ENCODE results near the gene FYN. TPM values are rescaled to one million over a fixed set of nuclear protein-coding genes. Genes with fewer than 3 reads are reported as not detected.

Gene FYN
- total and polyA plus RNA-seq, 2 of the 8 experiments (the other 6 are each of a cell fraction or from before 2014, with no cell fraction given) = 46.8 to 97.2 TPM

DNA sequence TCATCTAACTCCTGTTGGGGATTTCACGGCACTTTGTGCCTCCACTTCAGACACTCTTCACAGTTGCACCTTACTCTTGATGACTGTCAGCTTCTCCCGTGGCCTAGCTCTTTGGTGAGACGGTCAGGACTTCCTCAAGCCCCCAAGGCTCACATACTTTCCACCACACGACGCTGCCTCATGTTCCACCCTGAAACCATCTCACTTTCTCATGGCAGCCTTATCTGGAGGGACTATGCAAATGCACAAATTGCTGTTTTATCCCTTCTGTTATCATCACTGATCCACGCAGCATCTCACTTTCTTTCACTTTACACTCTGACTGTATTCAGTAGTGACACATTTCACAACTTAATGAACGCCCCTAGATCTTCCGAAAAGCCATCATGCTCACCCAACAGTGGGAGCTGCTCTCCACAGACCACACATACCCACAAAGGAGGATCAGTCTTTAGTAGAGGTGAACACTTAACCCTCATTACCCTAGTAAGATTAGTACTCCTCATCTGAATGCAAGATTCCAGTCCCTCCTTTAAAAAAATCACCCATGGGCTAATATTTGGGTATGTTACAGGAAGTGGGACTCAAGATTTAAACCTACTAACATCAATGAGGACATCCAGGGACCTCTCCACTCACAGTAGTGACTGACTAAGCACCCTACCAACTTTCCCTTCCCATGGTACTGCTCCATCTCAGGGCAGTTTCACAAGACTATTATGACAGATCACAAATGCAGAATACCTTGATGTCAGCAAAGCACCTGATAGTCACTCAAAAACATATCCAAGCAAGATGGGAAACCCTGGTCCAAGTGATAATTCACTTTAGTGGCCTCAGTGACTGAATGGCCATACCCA is 35.4 kb downstream of the FYN start (continued):
- TF ChIP-seq, protein P1, sequence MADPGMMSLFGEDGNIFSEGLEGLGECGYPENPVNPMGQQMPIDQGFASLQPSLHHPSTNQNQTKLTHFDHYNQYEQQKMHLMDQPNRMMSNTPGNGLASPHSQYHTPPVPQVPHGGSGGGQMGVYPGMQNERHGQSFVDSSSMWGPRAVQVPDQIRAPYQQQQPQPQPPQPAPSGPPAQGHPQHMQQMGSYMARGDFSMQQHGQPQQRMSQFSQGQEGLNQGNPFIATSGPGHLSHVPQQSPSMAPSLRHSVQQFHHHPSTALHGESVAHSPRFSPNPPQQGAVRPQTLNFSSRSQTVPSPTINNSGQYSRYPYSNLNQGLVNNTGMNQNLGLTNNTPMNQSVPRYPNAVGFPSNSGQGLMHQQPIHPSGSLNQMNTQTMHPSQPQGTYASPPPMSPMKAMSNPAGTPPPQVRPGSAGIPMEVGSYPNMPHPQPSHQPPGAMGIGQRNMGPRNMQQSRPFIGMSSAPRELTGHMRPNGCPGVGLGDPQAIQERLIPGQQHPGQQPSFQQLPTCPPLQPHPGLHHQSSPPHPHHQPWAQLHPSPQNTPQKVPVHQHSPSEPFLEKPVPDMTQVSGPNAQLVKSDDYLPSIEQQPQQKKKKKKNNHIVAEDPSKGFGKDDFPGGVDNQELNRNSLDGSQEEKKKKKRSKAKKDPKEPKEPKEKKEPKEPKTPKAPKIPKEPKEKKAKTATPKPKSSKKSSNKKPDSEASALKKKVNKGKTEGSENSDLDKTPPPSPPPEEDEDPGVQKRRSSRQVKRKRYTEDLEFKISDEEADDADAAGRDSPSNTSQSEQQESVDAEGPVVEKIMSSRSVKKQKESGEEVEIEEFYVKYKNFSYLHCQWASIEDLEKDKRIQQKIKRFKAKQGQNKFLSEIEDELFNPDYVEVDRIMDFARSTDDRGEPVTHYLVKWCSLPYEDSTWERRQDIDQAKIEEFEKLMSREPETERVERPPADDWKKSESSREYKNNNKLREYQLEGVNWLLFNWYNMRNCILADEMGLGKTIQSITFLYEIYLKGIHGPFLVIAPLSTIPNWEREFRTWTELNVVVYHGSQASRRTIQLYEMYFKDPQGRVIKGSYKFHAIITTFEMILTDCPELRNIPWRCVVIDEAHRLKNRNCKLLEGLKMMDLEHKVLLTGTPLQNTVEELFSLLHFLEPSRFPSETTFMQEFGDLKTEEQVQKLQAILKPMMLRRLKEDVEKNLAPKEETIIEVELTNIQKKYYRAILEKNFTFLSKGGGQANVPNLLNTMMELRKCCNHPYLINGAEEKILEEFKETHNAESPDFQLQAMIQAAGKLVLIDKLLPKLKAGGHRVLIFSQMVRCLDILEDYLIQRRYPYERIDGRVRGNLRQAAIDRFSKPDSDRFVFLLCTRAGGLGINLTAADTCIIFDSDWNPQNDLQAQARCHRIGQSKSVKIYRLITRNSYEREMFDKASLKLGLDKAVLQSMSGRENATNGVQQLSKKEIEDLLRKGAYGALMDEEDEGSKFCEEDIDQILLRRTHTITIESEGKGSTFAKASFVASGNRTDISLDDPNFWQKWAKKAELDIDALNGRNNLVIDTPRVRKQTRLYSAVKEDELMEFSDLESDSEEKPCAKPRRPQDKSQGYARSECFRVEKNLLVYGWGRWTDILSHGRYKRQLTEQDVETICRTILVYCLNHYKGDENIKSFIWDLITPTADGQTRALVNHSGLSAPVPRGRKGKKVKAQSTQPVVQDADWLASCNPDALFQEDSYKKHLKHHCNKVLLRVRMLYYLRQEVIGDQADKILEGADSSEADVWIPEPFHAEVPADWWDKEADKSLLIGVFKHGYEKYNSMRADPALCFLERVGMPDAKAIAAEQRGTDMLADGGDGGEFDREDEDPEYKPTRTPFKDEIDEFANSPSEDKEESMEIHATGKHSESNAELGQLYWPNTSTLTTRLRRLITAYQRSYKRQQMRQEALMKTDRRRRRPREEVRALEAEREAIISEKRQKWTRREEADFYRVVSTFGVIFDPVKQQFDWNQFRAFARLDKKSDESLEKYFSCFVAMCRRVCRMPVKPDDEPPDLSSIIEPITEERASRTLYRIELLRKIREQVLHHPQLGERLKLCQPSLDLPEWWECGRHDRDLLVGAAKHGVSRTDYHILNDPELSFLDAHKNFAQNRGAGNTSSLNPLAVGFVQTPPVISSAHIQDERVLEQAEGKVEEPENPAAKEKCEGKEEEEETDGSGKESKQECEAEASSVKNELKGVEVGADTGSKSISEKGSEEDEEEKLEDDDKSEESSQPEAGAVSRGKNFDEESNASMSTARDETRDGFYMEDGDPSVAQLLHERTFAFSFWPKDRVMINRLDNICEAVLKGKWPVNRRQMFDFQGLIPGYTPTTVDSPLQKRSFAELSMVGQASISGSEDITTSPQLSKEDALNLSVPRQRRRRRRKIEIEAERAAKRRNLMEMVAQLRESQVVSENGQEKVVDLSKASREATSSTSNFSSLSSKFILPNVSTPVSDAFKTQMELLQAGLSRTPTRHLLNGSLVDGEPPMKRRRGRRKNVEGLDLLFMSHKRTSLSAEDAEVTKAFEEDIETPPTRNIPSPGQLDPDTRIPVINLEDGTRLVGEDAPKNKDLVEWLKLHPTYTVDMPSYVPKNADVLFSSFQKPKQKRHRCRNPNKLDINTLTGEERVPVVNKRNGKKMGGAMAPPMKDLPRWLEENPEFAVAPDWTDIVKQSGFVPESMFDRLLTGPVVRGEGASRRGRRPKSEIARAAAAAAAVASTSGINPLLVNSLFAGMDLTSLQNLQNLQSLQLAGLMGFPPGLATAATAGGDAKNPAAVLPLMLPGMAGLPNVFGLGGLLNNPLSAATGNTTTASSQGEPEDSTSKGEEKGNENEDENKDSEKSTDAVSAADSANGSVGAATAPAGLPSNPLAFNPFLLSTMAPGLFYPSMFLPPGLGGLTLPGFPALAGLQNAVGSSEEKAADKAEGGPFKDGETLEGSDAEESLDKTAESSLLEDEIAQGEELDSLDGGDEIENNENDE (IDR thresholded peaks at IDR 0.05; ENCODE audit: insufficient replicate concordance, low read length) = no peak
- TF ChIP-seq CHD2 (IDR thresholded peaks at IDR 0.05; ENCODE audit: low read length) (no peak), BACH1 (IDR thresholded peaks at IDR 0.05; ENCODE audit: low read length) (no peak), CTBP2 (IDR thresholded peaks at IDR 0.05; ENCODE audit: borderline replicate concordance, insufficient read depth, insufficient read length, low read length) (no peak), NANOG (IDR thresholded peaks at IDR 0.05; ENCODE audit: insufficient read depth, low read depth, low read length, poor library complexity, severe bottlenecking) (no peak), SP2 (IDR thresholded peaks at IDR 0.05; ENCODE audit: low read length) (no peak), SIN3A (conservative IDR thresholded peaks at IDR 0.05 in 1 of 2, IDR thresholded peaks at IDR 0.05 in 1 of 2; ENCODE audit: low read depth in 1 of 2, low read length in 2 of 2) (no peak), TEAD4 (IDR thresholded peaks at IDR 0.05; ENCODE audit: low read depth, low read length) (no peak)
- TF ChIP-seq, protein P2, sequence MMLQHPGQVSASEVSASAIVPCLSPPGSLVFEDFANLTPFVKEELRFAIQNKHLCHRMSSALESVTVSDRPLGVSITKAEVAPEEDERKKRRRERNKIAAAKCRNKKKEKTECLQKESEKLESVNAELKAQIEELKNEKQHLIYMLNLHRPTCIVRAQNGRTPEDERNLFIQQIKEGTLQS (IDR thresholded peaks at IDR 0.05; ENCODE audit: insufficient read depth, low read depth, low read length) = no peak
